HUES64 (cell line): ENCODE measurements around the gene PER2.

Experiments used
- H3K27ac ChIP-seq: 2 replicates; pipeline ENCODE4 v1.7.0; 2013; ENCODE audit warnings: low read depth, low read length, inconsistent platforms
- H3K27me3 ChIP-seq: 2 replicates; pipeline ENCODE4 v1.6.1; 2013; ENCODE audit warnings: mild to moderate bottlenecking, low read length; ENCODE audit not compliant: insufficient read depth
- H3K36me3 ChIP-seq: 2 replicates; pipeline ENCODE4 v1.6.1; 2013; ENCODE audit warnings: mild to moderate bottlenecking, low read length; ENCODE audit not compliant: insufficient read depth
- H3K4me1 ChIP-seq: 2 replicates; pipeline ENCODE4 v1.6.1; 2013; ENCODE audit warnings: mild to moderate bottlenecking, low read length, moderate library complexity; ENCODE audit not compliant: insufficient read depth
- H3K4me3 ChIP-seq: 2 replicates; pipeline ENCODE4 v1.5.1; 2013; ENCODE audit warnings: mild to moderate bottlenecking, low read length, moderate library complexity
- H3K9ac ChIP-seq: 2 replicates; pipeline ENCODE4 v1.6.1; 2013; ENCODE audit warnings: mild to moderate bottlenecking, low read depth, low read length
- H3K9me3 ChIP-seq: 2 replicates; pipeline ENCODE4 v1.6.1; 2013; ENCODE audit warnings: low read depth, low read length; ENCODE audit not compliant: insufficient read depth
- WGBS: fragments of 150-250, 120-280 bp; methylation state at CpG from one replicate; pipeline ENCODE4 v1.1.7; 2013; ENCODE audit warnings: missing lambda C conversion rate; 5-methylcytosine and 5-hydroxymethylcytosine counted together

The PER2 gene

DNA sequence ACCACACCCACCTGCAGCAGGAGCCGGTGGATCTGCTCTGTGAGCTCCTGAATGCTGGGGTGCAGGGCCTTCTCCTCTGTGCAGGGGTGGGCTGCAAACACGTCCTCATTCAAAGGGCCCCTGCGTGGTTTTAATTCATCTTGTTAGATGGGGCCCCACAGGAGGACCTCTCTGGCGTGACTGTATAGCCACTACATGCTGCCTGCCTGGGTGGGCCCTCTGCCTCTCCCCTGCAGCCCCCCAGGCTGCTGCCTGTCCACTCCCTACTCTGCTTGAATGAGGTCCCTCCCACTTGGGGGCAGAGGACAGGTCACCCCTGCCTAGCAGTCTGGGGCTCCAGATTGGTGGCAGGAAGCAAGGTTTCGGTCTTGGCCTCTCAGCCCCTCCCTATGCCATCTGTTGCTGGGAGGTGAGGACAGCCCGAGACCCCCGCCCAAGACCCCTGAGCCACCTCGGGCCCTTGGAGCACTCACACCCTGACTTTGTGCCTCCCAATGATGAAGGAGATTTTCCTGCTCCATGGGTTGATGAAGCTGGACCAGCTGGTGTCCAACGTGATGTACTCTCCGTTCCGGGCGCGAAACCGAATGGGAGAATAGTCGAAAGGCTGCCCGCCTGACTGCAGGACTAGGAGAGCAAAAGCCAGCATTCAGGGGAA lies 26.6 kb downstream of the PER2 start:
- 0 out of 2 replicates have a peak, but pooled peaks cover 3% of the 10 kb centered on the region for H3K4me1 ChIP-seq
- no peaks in the 10 kb centered on the region for H3K9me3 ChIP-seq
- H3K36me3 ChIP-seq, result 0 out of 2 replicates have a peak, but pooled peaks cover 12% of the 10 kb centered on the region
- no peak overlapping the region for H3K4me3 ChIP-seq
- H3K9ac ChIP-seq, result no peak overlapping the region
- H3K27ac ChIP-seq, result no peak overlapping the region
- no peaks in the 10 kb centered on the region for H3K27me3 ChIP-seq
- 96% methylated on average over 16 of the region's 16 CpGs for WGBS

DNA sequence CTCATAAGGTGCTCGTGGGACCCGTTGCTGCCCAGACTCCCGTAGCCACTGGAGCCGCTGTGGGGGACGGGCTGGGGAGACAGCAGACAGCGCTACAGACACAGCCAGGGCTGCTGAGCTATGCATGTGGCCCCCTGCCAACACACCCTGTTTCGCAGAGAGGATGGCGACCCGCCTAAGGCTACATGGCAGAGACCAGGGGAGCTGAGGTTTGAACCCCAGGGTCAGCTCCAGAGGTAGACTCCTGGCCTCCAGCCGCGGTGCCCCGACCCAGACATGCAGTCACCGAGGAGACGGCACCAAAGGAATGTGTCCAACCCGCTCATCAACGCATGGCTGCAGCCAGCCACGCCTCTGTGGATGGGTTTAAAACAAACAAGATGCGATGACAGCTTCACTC lies 27.5 kb downstream of the PER2 start:
- Histone ChIP-seq H3K4me1 (0 out of 2 replicates have a peak, but pooled peaks cover 3% of the 10 kb centered on the region), H3K9me3 (no peaks in the 10 kb centered on the region), H3K9ac (peak overlapping the region; percentile 17; the same call in 1 of the 2 replicates), H3K4me3 (no peak overlapping the region), H3K27ac (no peak overlapping the region), H3K27me3 (no peaks in the 10 kb centered on the region), H3K36me3 (0 out of 2 replicates have a peak, but pooled peaks cover 12% of the 10 kb centered on the region)
- WGBS, result 95% methylated on average over 18 of the region's 18 CpGs

DNA sequence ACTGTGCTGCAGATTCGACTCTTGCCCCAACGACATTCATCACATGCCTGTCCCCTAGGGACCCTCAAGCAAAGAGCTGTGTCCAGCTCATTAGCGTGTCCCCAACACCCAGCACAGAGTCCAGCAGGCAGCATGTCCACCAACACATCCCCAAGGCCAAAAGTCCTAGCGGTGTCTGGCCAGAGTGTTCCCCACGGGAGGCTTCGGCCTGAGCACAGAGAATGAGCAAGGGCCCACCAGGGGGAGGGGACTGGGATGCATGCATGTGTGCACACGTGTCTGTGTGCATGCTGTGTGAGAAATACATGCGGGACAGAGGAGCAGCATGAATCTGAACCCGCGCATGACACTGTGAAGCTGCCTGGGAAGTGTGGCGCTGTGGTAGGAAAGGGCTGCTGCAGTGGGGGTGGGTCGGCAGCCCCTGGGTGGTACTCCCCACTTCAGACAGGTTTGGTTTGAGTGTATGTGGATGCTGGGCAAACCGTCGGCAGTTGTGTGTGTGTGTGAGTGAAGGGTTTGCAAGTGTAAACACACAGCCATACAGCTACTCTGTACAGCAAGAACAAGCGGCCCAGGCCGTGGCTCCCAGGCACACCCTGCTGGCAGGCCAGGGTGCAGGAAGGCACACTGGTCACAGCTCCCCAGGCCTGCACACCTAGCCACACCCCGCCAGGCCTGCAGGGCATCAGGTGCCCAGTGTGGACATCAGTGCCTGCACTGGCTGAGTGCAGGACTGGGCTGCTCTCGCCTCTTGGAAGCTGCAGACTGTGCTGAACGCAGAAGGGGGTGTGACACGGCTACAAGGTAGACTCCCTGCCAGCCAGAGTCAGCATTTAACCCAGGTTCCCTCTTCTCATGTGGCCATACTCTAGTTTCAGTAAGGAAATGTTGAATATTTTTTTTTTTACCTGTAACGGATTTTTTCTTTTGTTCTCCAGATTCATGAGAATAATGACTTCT lies 29.1 kb downstream of the PER2 start:
- H3K27ac ChIP-seq, result no peak overlapping the region
- WGBS, result 94% methylated on average over 20 of the region's 21 CpGs
- H3K4me1 ChIP-seq, result 0 out of 2 replicates have a peak, but pooled peaks cover 3% of the 10 kb centered on the region
- H3K4me3 ChIP-seq, result no peak overlapping the region
- H3K9me3 ChIP-seq, result no peaks in the 10 kb centered on the region
- peaks cover 27% of the 10 kb centered on the region for H3K36me3 ChIP-seq
- H3K9ac ChIP-seq, result no peak overlapping the region
- no peaks in the 10 kb centered on the region for H3K27me3 ChIP-seq

DNA sequence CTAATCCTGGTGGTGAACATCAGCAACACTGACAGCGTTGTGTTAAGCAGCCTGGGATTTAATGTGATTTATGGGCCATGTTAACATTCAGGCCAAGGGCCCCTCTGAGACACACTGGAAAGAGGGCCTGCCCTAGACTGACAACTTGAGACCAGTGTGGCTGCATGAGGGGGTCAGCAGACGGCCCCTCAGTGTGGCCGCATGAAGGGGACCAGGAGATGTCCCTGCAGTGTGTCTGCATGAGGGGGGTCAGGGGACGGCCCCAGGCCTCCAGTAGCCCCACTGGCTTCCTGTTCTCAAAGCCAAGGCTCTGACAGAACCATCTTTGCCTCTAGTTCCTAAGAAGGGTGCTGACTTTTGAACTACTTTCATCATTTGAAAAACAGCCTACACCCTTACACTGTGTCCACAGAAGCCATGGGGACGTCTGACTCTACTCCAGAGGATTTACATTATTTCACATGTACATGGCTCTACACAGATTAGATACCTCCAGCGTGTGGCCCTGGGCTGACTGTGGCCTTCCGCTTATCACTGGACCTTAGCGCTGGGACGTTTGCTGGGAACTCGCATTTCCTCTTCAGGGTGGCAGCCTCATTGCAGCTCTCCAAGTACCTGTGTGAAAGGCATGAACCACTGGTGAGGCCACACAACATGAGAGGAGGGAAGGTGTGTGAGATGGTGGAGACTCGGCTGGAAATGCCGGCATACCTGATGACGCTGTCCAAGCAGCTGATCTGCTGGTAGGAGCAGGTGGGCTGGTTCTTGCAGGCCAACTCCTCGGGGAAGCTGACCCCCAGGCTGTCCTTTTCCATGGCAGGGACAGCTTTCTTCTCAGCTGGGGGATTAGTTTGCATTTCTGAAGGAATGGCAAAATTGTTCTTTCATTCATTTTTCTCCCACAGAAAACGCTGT lies 30.4 kb downstream of the PER2 start:
- Histone ChIP-seq H3K27ac (no peak overlapping the region), H3K4me3 (no peak overlapping the region), H3K9ac (no peak overlapping the region), H3K27me3 (no peaks in the 10 kb centered on the region), H3K4me1 (no peaks in the 10 kb centered on the region), H3K36me3 (peaks cover 29% of the 10 kb centered on the region), H3K9me3 (no peaks in the 10 kb centered on the region)
- 93% methylated on average over 15 of the region's 15 CpGs for WGBS

DNA sequence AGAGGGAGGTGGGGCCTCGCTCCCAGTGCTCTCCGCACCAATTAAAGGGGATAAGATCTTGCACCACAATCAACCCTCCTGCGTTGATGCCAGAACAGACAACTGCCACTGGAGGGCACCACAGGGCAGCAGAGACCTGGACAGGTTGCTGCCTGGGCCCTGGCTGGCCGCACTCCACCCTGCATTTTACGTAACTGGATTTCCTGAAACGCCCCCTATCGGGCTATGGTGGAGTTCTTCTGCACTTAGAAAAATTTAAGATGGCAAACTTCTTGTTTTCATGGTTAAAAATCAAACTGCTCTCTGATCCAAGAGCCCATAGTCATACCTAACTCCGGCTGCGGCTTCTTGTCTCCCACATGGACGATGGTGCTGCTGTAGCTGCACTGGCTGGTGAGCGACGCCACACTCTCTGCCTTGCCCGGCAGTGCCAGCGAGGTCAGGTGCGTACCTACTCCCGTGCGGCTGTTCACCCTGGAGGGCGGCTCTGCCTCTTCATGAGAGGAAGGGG lies 31.8 kb downstream of the PER2 start:
- WGBS, result 58% methylated on average over 17 of the region's 18 CpGs
- peaks cover 33% of the 10 kb centered on the region for H3K36me3 ChIP-seq
- no peak overlapping the region for H3K9ac ChIP-seq
- no peaks in the 10 kb centered on the region for H3K9me3 ChIP-seq
- no peak overlapping the region for H3K4me3 ChIP-seq
- H3K27ac ChIP-seq, result no peak overlapping the region
- no peaks in the 10 kb centered on the region for H3K27me3 ChIP-seq
- no peaks in the 10 kb centered on the region for H3K4me1 ChIP-seq

DNA sequence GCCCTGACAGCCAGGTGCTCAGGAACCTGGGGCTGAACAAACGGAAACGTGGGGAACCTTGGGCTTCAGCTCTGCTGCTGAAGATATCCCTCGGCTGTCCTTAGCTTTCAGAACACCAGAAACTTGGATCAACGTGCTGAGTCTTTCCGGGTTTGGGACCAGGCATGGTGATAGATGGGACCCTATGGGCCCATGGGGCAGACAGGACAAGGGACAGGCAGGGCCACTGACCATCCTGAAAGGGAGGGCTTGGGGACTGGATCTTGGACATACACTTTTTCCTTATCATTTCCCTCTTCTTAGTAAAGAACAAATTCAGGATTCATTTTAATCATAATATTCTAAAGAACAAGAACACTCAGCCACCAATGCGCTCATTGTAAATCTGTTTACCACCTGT lies 32.3 kb downstream of the PER2 start:
- WGBS, result 92% methylated on average over 6 of the region's 6 CpGs
- Histone ChIP-seq H3K9me3 (no peaks in the 10 kb centered on the region), H3K27me3 (no peaks in the 10 kb centered on the region), H3K27ac (no peak overlapping the region), H3K4me1 (no peaks in the 10 kb centered on the region), H3K9ac (no peak overlapping the region), H3K4me3 (no peak overlapping the region), H3K36me3 (peaks cover 33% of the 10 kb centered on the region)

DNA sequence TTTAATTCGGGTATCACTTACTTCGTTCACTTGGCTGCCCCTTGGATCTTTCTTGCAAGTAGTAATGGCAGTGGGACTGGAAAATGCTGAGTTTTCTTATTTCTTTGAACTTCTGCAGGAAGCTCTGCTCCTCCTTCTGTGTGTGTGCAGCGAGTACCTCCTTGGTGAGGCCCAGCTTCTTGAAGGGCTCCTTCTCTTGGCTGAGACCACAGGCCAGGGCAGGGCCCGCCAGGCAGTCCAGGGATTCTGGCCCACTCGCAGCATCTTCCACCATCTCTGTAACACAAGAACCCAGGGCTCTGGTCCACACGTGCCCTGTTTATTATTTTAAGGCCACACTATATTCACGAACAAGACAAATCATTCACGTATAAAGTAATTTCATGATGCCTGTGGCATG lies 32.8 kb downstream of the PER2 start:
- no peaks in the 10 kb centered on the region for H3K9me3 ChIP-seq
- no peaks in the 10 kb centered on the region for H3K27me3 ChIP-seq
- H3K36me3 ChIP-seq, result peaks cover 33% of the 10 kb centered on the region
- H3K4me1 ChIP-seq, result no peaks in the 10 kb centered on the region
- 95% methylated on average over 8 of the region's 8 CpGs for WGBS
- no peak overlapping the region for H3K4me3 ChIP-seq
- no peak overlapping the region for H3K9ac ChIP-seq
- H3K27ac ChIP-seq, result no peak overlapping the region

DNA sequence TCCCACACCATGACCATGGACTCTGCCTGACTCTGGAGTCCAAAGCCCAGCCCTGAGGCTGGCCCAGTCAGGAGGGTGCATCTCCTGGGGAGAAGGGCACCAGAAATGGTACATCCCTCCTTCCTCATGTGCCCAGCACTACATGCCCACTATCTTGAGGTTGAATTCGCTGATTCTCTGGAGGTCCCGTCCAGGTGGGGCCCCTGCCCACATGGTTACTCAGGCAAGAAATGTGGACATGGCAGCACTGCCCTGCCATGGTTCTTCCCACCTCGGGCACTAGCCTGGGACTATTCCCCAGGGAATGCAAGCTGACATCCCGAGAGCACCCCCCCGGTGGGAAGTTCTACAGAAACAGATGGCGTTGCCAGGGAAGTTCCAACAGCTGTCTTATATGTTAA lies 33.3 kb downstream of the PER2 start:
- H3K4me1 ChIP-seq, result no peaks in the 10 kb centered on the region
- WGBS, result 96% methylated on average over 6 of the region's 6 CpGs
- H3K27me3 ChIP-seq, result no peaks in the 10 kb centered on the region
- H3K36me3 ChIP-seq, result peaks cover 33% of the 10 kb centered on the region
- H3K9ac ChIP-seq, result no peak overlapping the region
- no peaks in the 10 kb centered on the region for H3K9me3 ChIP-seq
- H3K27ac ChIP-seq, result no peak overlapping the region
- no peak overlapping the region for H3K4me3 ChIP-seq

DNA sequence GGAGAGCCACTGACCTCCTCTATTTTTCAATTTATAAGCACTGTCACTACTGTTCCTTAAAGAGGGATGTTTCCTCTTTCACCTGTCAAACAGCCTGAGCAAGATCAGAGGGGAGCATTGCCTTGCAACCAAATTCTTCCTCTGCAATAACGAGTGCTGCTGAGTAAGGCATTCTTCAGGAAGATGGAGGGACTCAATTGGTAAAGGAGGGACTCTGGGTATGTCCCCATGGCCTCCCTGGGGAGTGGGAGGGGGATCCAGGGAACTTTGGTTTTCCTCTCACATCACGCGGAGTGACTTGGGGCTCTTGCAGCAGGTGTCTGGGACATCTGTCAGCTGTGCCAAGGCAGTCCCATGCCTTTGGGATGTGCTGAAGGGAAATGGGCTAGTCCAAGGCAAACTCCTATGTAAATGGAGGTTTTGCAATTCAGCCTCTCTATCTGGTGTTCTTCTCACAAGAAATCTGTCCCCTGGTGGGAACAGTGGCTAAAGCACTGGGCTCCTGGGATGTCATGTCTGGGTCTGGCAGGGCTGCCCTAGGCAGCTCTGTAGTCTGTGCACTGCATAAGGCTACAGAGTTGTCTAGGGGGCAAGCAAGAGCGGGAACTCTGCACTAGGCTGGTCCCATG lies 34.2 kb downstream of the PER2 start:
- H3K4me3 ChIP-seq, result no peak overlapping the region
- H3K27ac ChIP-seq, result no peak overlapping the region
- no peak overlapping the region for H3K9ac ChIP-seq
- no peaks in the 10 kb centered on the region for H3K27me3 ChIP-seq
- 95% methylated on average over 4 of the region's 4 CpGs for WGBS
- no peaks in the 10 kb centered on the region for H3K4me1 ChIP-seq
- peaks cover 29% of the 10 kb centered on the region for H3K36me3 ChIP-seq
- no peaks in the 10 kb centered on the region for H3K9me3 ChIP-seq
